Thoracic aorta (tissue), 2 donors: ENCODE data around the gene ANKRD29. TPM values are rescaled to one million over a fixed set of nuclear protein-coding genes. Genes with fewer than 3 reads are reported as not detected.

ENCODE experiments used
- ATAC-seq: fragments of 150-250 bp; one replicate; pipeline ENCODE4 v1.8.0; 2017; ENCODE audit warnings: low read depth; ENCODE audit not compliant: insufficient number of reproducible peaks, low FRiP score
- DNase-seq: peaks from one replicate; pipeline ENCODE4 v3.0.0-alpha.2; 2020; ENCODE audit warnings: low spot score
- H3K27ac ChIP-seq, 2 donors: fragments of 200-600 bp; sonication (generic); 1 replicate in 1 of 2; 2 replicates in 1 of 2; pipeline ENCODE4 v1.5.1; 2016; ENCODE audit warnings: mild to moderate bottlenecking in 2 of 2, moderate library complexity in 2 of 2
- H3K27me3 ChIP-seq: fragments of 200-600 bp; sonication (generic); replicated peaks from 2 replicates; pipeline ENCODE4 v1.6.0; 2016; ENCODE audit warnings: mild to moderate bottlenecking; ENCODE audit not compliant: insufficient read depth
- H3K36me3 ChIP-seq: fragments of 200-600 bp; sonication (generic); one replicate; pipeline ENCODE4 v1.5.1; 2016
- H3K4me1 ChIP-seq, 2 donors: fragments of 200-600 bp; sonication (generic); 1 replicate in 1 of 2; 2 replicates in 1 of 2; pipeline versions ENCODE4 v1.5.1 to v1.6.0; 2016; ENCODE audit warnings: low read depth in 2 of 2, mild to moderate bottlenecking in 1 of 2; ENCODE audit not compliant: control insufficient read depth in 1 of 2
- H3K4me3 ChIP-seq: fragments of 200-600 bp; sonication (generic); 2 replicates; pipeline ENCODE4 v1.5.1; 2016; ENCODE audit warnings: mild to moderate bottlenecking
- H3K9me3 ChIP-seq: fragments of 200-600 bp; sonication (generic); 2 replicates; pipeline ENCODE4 v1.5.1; 2016
- CTCF ChIP-seq: fragments of 200-600 bp; sonication (generic); IDR thresholded peaks from one replicate; pipeline ENCODE4 v1.5.1; 2019; ENCODE audit warnings: antibody characterized with exemption
- total RNA-seq, 2 donors: library from RNA; depleted of rRNA; stranded (reverse); fragments of >200 nt; gene quantifications; one replicate each; pipeline versions ENCODE4 v1.1.0 to v1.2.3, GENCODE V29; 2016

Gene ANKRD29
- total RNA-seq, 2 donors from 2014 or later, result 5.6 to 15.7 TPM

- no peak for ATAC-seq
Observed at GRCh38 chr18:23572570-23572969, 90.1 kb downstream of the ANKRD29 start.

GRCh38 chr18:23572012-23572411 is 90.7 kb downstream of the ANKRD29 start:
- DNase-seq (no peak), ATAC-seq (no peak)
- Histone ChIP-seq H3K27ac (no peak overlapping the region), H3K9me3 (no peaks in the 10 kb centered on the region), H3K4me1 (peaks cover 14 to 15% of the 10 kb centered on the region in 2 donors), H3K4me3 (no peak overlapping the region), H3K36me3 (peaks cover 29% of the 10 kb centered on the region), H3K27me3 (no peaks in the 10 kb centered on the region)
- TF ChIP-seq CTCF, result no peak

More at GRCh38 chr18:23572570-23572969, 90.1 kb downstream of the ANKRD29 start:
- Histone ChIP-seq H3K9me3 (no peaks in the 10 kb centered on the region), H3K36me3 (peaks cover 24% of the 10 kb centered on the region), H3K4me3 (no peak overlapping the region), H3K27ac (no peak overlapping the region), H3K27me3 (no peaks in the 10 kb centered on the region), H3K4me1 (peaks cover 14 to 15% of the 10 kb centered on the region in 2 donors)
- DNase-seq, result no peak
- no peak for TF ChIP-seq CTCF

GRCh38 chr18:23570912-23571504 is 91.7 kb downstream of the ANKRD29 start:
- peak; percentile 60 for ATAC-seq
- H3K4me3 ChIP-seq, result no peak overlapping the region
- H3K36me3 ChIP-seq, result peaks cover 36% of the 10 kb centered on the region
- H3K4me1 ChIP-seq, result peaks cover 14 to 15% of the 10 kb centered on the region in 2 donors
- H3K9me3 ChIP-seq, result no peaks in the 10 kb centered on the region
- no peak for DNase-seq
- H3K27ac ChIP-seq, result no peak overlapping the region
- H3K27me3 ChIP-seq, result no peaks in the 10 kb centered on the region
- TF ChIP-seq CTCF, result no peak

- Histone ChIP-seq H3K27ac (no peak overlapping the region), H3K4me3 (no peak overlapping the region), H3K4me1 (peaks cover 4 to 8% of the 10 kb centered on the region in 2 donors), H3K27me3 (no peaks in the 10 kb centered on the region), H3K9me3 (no peaks in the 10 kb centered on the region), H3K36me3 (peaks cover 35% of the 10 kb centered on the region)
- no peak for ATAC-seq
- no peak for TF ChIP-seq CTCF
- no peak for DNase-seq
Observed at GRCh38 chr18:23569299-23570063, 93.2 kb downstream of the ANKRD29 start.

- DNase-seq (no peak), ATAC-seq (no peak)
- Histone ChIP-seq H3K9me3 (no peaks in the 10 kb centered on the region), H3K4me3 (no peak overlapping the region), H3K27ac (no peak overlapping the region), H3K36me3 (peaks cover 40% of the 10 kb centered on the region), H3K4me1 (no peaks in the 10 kb centered on the region), H3K27me3 (no peaks in the 10 kb centered on the region)
- no peak for TF ChIP-seq CTCF
Observed at GRCh38 chr18:23568281-23569138, 94.2 kb downstream of the ANKRD29 start.
